ENCODE measurements around the gene ATP2A2.

ATP2A2 gene

DNA sequence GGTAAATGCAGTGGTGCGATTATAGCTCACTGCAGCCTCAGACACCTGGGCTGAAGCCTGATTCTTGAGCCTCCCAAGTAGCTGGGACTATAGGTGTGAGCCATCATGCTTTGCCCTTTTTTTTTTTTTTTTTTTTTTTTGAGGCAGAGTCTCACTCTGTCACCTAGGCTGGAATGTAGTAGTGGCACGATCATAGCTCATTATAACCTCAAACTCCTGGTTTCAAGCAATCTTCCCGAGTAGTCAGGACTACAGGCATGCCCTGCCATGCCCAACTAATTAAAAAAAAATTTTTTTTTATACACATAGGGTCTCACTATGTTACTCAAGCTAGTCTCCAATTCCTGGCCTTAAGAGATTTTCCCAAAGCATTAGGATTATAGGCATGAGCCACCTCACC, 6.9 kb downstream of the ATP2A2 start:
- no peak overlapping the region for H4K8ac ChIP-seq (ENCODE audit: low read depth, low read length)
- no peak overlapping the region for H2BK12ac ChIP-seq (ENCODE audit: low read length)
- no peak overlapping the region for H3K9ac ChIP-seq (ENCODE audit: low read length)
- no peak overlapping the region for H3K27ac ChIP-seq (ENCODE audit: low read depth, low read length)
- peaks cover 3% of the 10 kb centered on the region for H3K79me2 ChIP-seq (ENCODE audit: control insufficient read depth, insufficient read depth, low read length, poor library complexity)
- no peak overlapping the region for H2BK5ac ChIP-seq (ENCODE audit: low read depth, low read length, poor library complexity)
- no peaks in the 10 kb centered on the region for H3K27me3 ChIP-seq (ENCODE audit: insufficient read depth, low read length)
- no peak overlapping the region for H2AK5ac ChIP-seq (ENCODE audit: low read length)
- H2BK120ac ChIP-seq (ENCODE audit: insufficient read depth, low read length, poor library complexity), result no peak overlapping the region
- H4K12ac ChIP-seq (ENCODE audit: low read depth, low read length), result no peak overlapping the region
- H3K36me3 ChIP-seq (ENCODE audit: control insufficient read depth in 1 of 2, insufficient read depth in 2 of 2, low read length in 2 of 2), result peaks cover 27 to 31% of the 10 kb centered on the region in 2 experiments
- no peak overlapping the region for H3K23ac ChIP-seq (ENCODE audit: low read length)
- peak overlapping the region; percentile 50 for H3K4ac ChIP-seq (ENCODE audit: low read depth, low read length)
- H3K14ac ChIP-seq (ENCODE audit: low read length), result no peak overlapping the region
- H3K18ac ChIP-seq (ENCODE audit: low read length), result no peak overlapping the region
- H3K4me2 ChIP-seq (ENCODE audit: low read length), result no peak overlapping the region
- no peaks in the 10 kb centered on the region for H3K4me1 ChIP-seq (ENCODE audit: control insufficient read depth in 1 of 2, insufficient read depth in 2 of 2, low read length in 2 of 2)
- no peak for DNase-seq
- no peak overlapping the region for H2AFZ ChIP-seq (ENCODE audit: insufficient read depth, low read length, poor library complexity)
- H3K9me3 ChIP-seq (ENCODE audit: insufficient read depth, low read depth, low read length), result no peaks in the 10 kb centered on the region
- no peaks in the 10 kb centered on the region for H3K79me1 ChIP-seq (ENCODE audit: low read length)
- no peak overlapping the region for H3K4me3 ChIP-seq (ENCODE audit: low read depth, low read length)
- no CpG with 5 or more reads among the region's 3 CpGs for WGBS (ENCODE audit: extremely low coverage, insufficient coverage, insufficient read length)
- no peak overlapping the region for H4K91ac ChIP-seq (ENCODE audit: low read depth, low read length)

DNA sequence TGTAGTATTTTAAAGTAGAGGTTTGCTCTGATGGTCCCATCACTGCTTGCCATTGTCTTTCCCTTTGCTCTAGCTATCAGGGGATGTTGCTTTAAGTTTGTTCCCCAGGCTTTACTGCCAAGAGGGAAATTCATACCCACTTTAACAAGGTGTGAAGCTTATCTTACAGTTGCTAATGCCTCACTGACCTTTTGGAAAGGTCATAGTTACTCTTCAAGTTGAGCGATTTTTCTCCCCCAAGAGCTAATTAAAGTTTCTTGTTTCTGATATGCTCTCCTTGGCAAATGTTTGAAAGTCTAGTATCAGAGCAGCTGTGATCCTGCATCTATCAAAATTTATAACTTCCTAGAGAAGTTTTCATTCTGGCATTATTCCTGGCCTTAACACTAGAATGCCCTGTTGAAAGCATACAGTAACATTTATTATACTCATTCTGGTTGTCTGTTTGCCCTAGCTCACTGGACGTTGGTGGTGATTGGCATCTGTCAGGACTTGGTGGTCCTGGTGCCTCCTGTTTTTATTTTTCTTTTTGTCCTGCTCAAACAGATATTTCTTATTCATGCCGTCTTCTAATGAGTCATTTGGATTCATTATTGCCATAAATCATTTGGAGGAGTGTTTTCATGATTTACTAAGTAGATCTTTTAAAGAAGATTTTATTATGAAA, 8.1 kb downstream of the ATP2A2 start:
- no peak overlapping the region for H2AK5ac ChIP-seq (ENCODE audit: low read length)
- no CpG with 5 or more reads among the region's 3 CpGs for WGBS (ENCODE audit: extremely low coverage, insufficient coverage, insufficient read length)
- H3K79me1 ChIP-seq (ENCODE audit: low read length), result no peaks in the 10 kb centered on the region
- no peak overlapping the region for H4K12ac ChIP-seq (ENCODE audit: low read depth, low read length)
- H3K4me3 ChIP-seq (ENCODE audit: low read depth, low read length), result no peak overlapping the region
- H3K36me3 ChIP-seq (ENCODE audit: control insufficient read depth in 1 of 2, insufficient read depth in 2 of 2, low read length in 2 of 2), result peaks cover 32 to 35% of the 10 kb centered on the region in 2 experiments
- no peak overlapping the region for H4K8ac ChIP-seq (ENCODE audit: low read depth, low read length)
- no peak overlapping the region for H3K23ac ChIP-seq (ENCODE audit: low read length)
- H3K79me2 ChIP-seq (ENCODE audit: control insufficient read depth, insufficient read depth, low read length, poor library complexity), result peaks cover 3% of the 10 kb centered on the region
- peak overlapping the region; percentile 21 for H3K4ac ChIP-seq (ENCODE audit: low read depth, low read length)
- no peaks in the 10 kb centered on the region for H3K27me3 ChIP-seq (ENCODE audit: insufficient read depth, low read length)
- no peak overlapping the region for H3K14ac ChIP-seq (ENCODE audit: low read length)
- H3K4me1 ChIP-seq (ENCODE audit: control insufficient read depth in 1 of 2, insufficient read depth in 2 of 2, low read length in 2 of 2), result no peaks in the 10 kb centered on the region
- H2AFZ ChIP-seq (ENCODE audit: insufficient read depth, low read length, poor library complexity), result no peak overlapping the region
- H2BK5ac ChIP-seq (ENCODE audit: low read depth, low read length, poor library complexity), result no peak overlapping the region
- no peak overlapping the region for H3K27ac ChIP-seq (ENCODE audit: low read depth, low read length)
- H3K18ac ChIP-seq (ENCODE audit: low read length), result no peak overlapping the region
- no peaks in the 10 kb centered on the region for H3K9me3 ChIP-seq (ENCODE audit: insufficient read depth, low read depth, low read length)
- no peak overlapping the region for H2BK120ac ChIP-seq (ENCODE audit: insufficient read depth, low read length, poor library complexity)
- H4K91ac ChIP-seq (ENCODE audit: low read depth, low read length), result no peak overlapping the region
- H3K9ac ChIP-seq (ENCODE audit: low read length), result no peak overlapping the region
- H2BK12ac ChIP-seq (ENCODE audit: low read length), result no peak overlapping the region
- DNase-seq, result no peak
- no peak overlapping the region for H3K4me2 ChIP-seq (ENCODE audit: low read length)

GRCh38 chr12:110289711-110290078, 8.6 kb downstream of the ATP2A2 start:
- no peak overlapping the region for H3K4me2 ChIP-seq (ENCODE audit: low read length)
- H3K18ac ChIP-seq (ENCODE audit: low read length), result no peak overlapping the region
- no peak overlapping the region for H2BK120ac ChIP-seq (ENCODE audit: insufficient read depth, low read length, poor library complexity)
- no peaks in the 10 kb centered on the region for H3K79me1 ChIP-seq (ENCODE audit: low read length)
- H3K79me2 ChIP-seq (ENCODE audit: control insufficient read depth, insufficient read depth, low read length, poor library complexity), result peaks cover 3% of the 10 kb centered on the region
- H3K9me3 ChIP-seq (ENCODE audit: insufficient read depth, low read depth, low read length), result no peaks in the 10 kb centered on the region
- H3K4me1 ChIP-seq (ENCODE audit: control insufficient read depth in 1 of 2, insufficient read depth in 2 of 2, low read length in 2 of 2), result no peaks in the 10 kb centered on the region
- H3K36me3 ChIP-seq (ENCODE audit: control insufficient read depth in 1 of 2, insufficient read depth in 2 of 2, low read length in 2 of 2), result peaks cover 36 to 39% of the 10 kb centered on the region in 2 experiments
- H3K27me3 ChIP-seq (ENCODE audit: insufficient read depth, low read length), result no peaks in the 10 kb centered on the region
- H3K23ac ChIP-seq (ENCODE audit: low read length), result no peak overlapping the region
- no peak overlapping the region for H4K91ac ChIP-seq (ENCODE audit: low read depth, low read length)
- H3K4ac ChIP-seq (ENCODE audit: low read depth, low read length), result no peak overlapping the region
- no peak overlapping the region for H3K4me3 ChIP-seq (ENCODE audit: low read depth, low read length)
- no peak overlapping the region for H2AFZ ChIP-seq (ENCODE audit: insufficient read depth, low read length, poor library complexity)
- no peak overlapping the region for H2BK12ac ChIP-seq (ENCODE audit: low read length)
- no peak for DNase-seq
- no peak overlapping the region for H3K27ac ChIP-seq (ENCODE audit: low read depth, low read length)
- no peak overlapping the region for H3K14ac ChIP-seq (ENCODE audit: low read length)
- H4K12ac ChIP-seq (ENCODE audit: low read depth, low read length), result no peak overlapping the region
- H3K9ac ChIP-seq (ENCODE audit: low read length), result no peak overlapping the region
- no peak overlapping the region for H4K8ac ChIP-seq (ENCODE audit: low read depth, low read length)
- H2BK5ac ChIP-seq (ENCODE audit: low read depth, low read length, poor library complexity), result no peak overlapping the region
- no CpG with 5 or more reads among the region's 2 CpGs for WGBS (ENCODE audit: extremely low coverage, insufficient coverage, insufficient read length)
- no peak overlapping the region for H2AK5ac ChIP-seq (ENCODE audit: low read length)

- H3K27me3 ChIP-seq (ENCODE audit: insufficient read depth, low read length), result no peaks in the 10 kb centered on the region
- H3K9ac ChIP-seq (ENCODE audit: low read length), result no peak overlapping the region
- H4K91ac ChIP-seq (ENCODE audit: low read depth, low read length), result no peak overlapping the region
- H2BK120ac ChIP-seq (ENCODE audit: insufficient read depth, low read length, poor library complexity), result no peak overlapping the region
- DNase-seq, result no peak
- H3K9me3 ChIP-seq (ENCODE audit: insufficient read depth, low read depth, low read length), result no peaks in the 10 kb centered on the region
- H3K14ac ChIP-seq (ENCODE audit: low read length), result no peak overlapping the region
- no peak overlapping the region for H3K18ac ChIP-seq (ENCODE audit: low read length)
- WGBS (ENCODE audit: extremely low coverage, insufficient coverage, insufficient read length), result no CpG with 5 or more reads among the region's 5 CpGs
- H3K4me2 ChIP-seq (ENCODE audit: low read length), result no peak overlapping the region
- H3K23ac ChIP-seq (ENCODE audit: low read length), result no peak overlapping the region
- no peak overlapping the region for H4K12ac ChIP-seq (ENCODE audit: low read depth, low read length)
- no peak overlapping the region for H4K8ac ChIP-seq (ENCODE audit: low read depth, low read length)
- H2BK12ac ChIP-seq (ENCODE audit: low read length), result no peak overlapping the region
- no peak overlapping the region for H2BK5ac ChIP-seq (ENCODE audit: low read depth, low read length, poor library complexity)
- no peak overlapping the region for H3K4me3 ChIP-seq (ENCODE audit: low read depth, low read length)
- no peaks in the 10 kb centered on the region for H3K79me2 ChIP-seq (ENCODE audit: control insufficient read depth, insufficient read depth, low read length, poor library complexity)
- H2AK5ac ChIP-seq (ENCODE audit: low read length), result no peak overlapping the region
- H3K27ac ChIP-seq (ENCODE audit: low read depth, low read length), result no peak overlapping the region
- no peaks in the 10 kb centered on the region for H3K79me1 ChIP-seq (ENCODE audit: low read length)
- H2AFZ ChIP-seq (ENCODE audit: insufficient read depth, low read length, poor library complexity), result no peak overlapping the region
- no peaks in the 10 kb centered on the region for H3K4me1 ChIP-seq (ENCODE audit: control insufficient read depth in 1 of 2, insufficient read depth in 2 of 2, low read length in 2 of 2)
- H3K36me3 ChIP-seq (ENCODE audit: control insufficient read depth in 1 of 2, insufficient read depth in 2 of 2, low read length in 2 of 2), result peaks cover 38 to 42% of the 10 kb centered on the region in 2 experiments
- no peak overlapping the region for H3K4ac ChIP-seq (ENCODE audit: low read depth, low read length)
Measured at GRCh38 chr12:110301065-110301806, 20.2 kb downstream of the ATP2A2 start.

All from trophoblast cell (in vitro differentiated cells and primary cell).